ENCODE results near the gene HYAL2. TPM values are rescaled to one million over a fixed set of nuclear protein-coding genes. Genes with fewer than 3 reads are reported as not detected.

HYAL2 gene
- total and polyA plus RNA-seq, 9 of the 15 experiments (the other 6 are each of a cell fraction or from before 2014, with no cell fraction given) = 0.36 to 22.7 (median 11.4) TPM; not detected in 1

GRCh38 chr3:50342813-50343633 is 20.5 kb upstream of the HYAL2 start (continued):
- TF ChIP-seq HOMEZ (CRISPR knock-in tag; IDR thresholded peaks at IDR 0.05) (no peak), ZKSCAN3 (CRISPR knock-in tag; IDR thresholded peaks at IDR 0.05) (no peak), HDAC1 (IDR thresholded peaks at IDR 0.05) (no peak), C11orf30 (IDR thresholded peaks at IDR 0.05; ENCODE audit: low read depth) (peak; percentile 60; the same call in 1 of the 2 replicates), CBX5 (IDR thresholded peaks at IDR 0.05; ENCODE audit: borderline replicate concordance, low read depth) (no peak), ZNF507 (tag; conservative IDR thresholded peaks at IDR 0.05) (no peak), POLR3G (IDR thresholded peaks at IDR 0.05; ENCODE audit: extremely low read depth, insufficient read length, insufficient replicate concordance) (no peak), SNRNP70 (optimal IDR thresholded peaks at IDR 0.05; ENCODE audit: low read depth, low read length) (no peak), FOXP1 (CRISPR knock-in tag; IDR thresholded peaks at IDR 0.05) (no peak), CHD2 (IDR thresholded peaks at IDR 0.05; ENCODE audit: low read depth, low read length) (no peak), NR1H2 (CRISPR knock-in tag; IDR thresholded peaks at IDR 0.05) (no peak), VEZF1 (CRISPR knock-in tag; IDR thresholded peaks at IDR 0.05) (peak; percentile 40), ELK3 (CRISPR knock-in tag; IDR thresholded peaks at IDR 0.05) (no peak), CHD4 (IDR thresholded peaks at IDR 0.05; ENCODE audit: insufficient read depth, insufficient replicate concordance, low read depth, low read length, poor library complexity, severe bottlenecking) (no peak), SREBF1 (IDR thresholded peaks at IDR 0.05; ENCODE audit: borderline replicate concordance, low read depth, low read length) (no peak), MIER1 (IDR thresholded peaks at IDR 0.05; ENCODE audit: low read depth) (no peak)
